ENCODE data around the gene IRF2.

IRF2 gene

DNA sequence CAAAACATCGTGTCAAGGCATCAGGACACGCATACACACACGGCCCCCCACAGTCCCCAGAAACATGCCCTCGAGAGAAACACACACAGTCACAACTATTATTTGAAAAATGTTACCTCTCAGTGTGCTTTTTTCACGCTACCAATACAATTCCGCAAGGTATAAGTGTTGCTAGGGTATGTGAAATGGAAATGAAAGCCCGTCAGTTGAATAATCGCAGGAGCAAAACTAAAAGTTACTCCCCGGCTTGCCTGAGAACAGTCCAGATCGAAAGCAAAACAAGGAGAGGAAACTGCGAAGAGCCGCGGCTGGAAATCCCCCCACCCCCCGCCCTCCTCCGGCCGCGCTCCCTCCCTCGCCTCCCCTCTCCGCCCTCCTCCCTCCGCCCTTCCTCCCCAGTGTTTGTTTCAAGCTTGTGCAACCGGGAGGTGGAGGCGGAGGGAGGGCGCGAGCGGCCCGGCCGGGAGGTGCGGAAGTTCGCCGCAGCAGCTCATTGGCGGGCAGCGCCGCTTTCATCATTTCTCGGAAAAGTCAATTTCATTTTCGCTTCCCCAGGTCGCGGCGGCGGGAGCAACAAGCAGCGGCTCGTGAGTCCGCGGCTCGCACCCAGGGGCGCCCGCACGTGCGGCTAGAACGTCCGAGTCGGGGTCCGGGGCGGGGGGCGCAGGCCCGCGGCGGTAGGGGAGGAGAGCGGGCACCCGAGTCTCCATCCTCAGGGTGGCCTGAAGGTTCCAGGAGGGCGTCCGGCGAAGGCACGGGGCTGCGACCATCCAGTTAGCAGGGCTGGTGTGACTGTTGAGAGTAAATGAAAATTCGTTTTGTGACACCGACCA is at the start of gene IRF2:
Gene IRF2, minus strand, starts transcription at position 288 of the 833 bp plus-strand sequence. CDS start 45,486 bp downstream, outside the sequence.
- H3K27me3 ChIP-seq (replicated peaks; ENCODE audit: insufficient read depth, low read length) = no peaks in the 10 kb centered on the region
- peaks cover 62% of the 10 kb centered on the region for H3K79me2 ChIP-seq (ENCODE audit: low read length)
- TF ChIP-seq EZH2 (optimal IDR thresholded peaks at IDR 0.05; ENCODE audit: low read depth, low read length) (no peak), CTCF (IDR thresholded peaks at IDR 0.05; ENCODE audit: low read length) (no peak), EZH2phosphoT487 (IDR thresholded peaks at IDR 0.05; ENCODE audit: low read length) (no peak)
- H3K9me2 ChIP-seq (replicated peaks; ENCODE audit: insufficient read depth, low read length) = no peaks in the 10 kb centered on the region
- peaks cover 21% of the 10 kb centered on the region for H3K4me1 ChIP-seq (ENCODE audit: low read length)
- H4K20me1 ChIP-seq (ENCODE audit: insufficient read depth, low read length) = no peaks in the 10 kb centered on the region
- H3K4me3 ChIP-seq (ENCODE audit: low read length) = peak within 1 kb of the TSS; percentile 95
- no peaks in the 10 kb centered on the region for H3K36me3 ChIP-seq (replicated peaks; ENCODE audit: insufficient read depth, low read length)
- peaks cover 48% of the 10 kb centered on the region for H3F3A ChIP-seq (ENCODE audit: insufficient read depth, low read length)
- 0 out of 2 replicates have a peak within 1 kb of the TSS, but pooled peaks have one; percentile 3 for H2AFZ ChIP-seq (ENCODE audit: low read length)
- peak; percentile 98 for DNase-seq
- H3K4me2 ChIP-seq (ENCODE audit: low read depth, low read length) = peak within 1 kb of the TSS; percentile 96
- H3K9ac ChIP-seq (ENCODE audit: low read length) = peak within 1 kb of the TSS; percentile 96
- H3K27ac ChIP-seq (ENCODE audit: low read length) = peak within 1 kb of the TSS; percentile 96
- H3K9me3 ChIP-seq (replicated peaks; ENCODE audit: insufficient read depth, low read length) = no peaks in the 10 kb centered on the region

- DNase-seq = no peak
- Histone ChIP-seq H3K27me3 (replicated peaks; ENCODE audit: insufficient read depth, low read length) (no peaks in the 10 kb centered on the region), H3K9ac (ENCODE audit: low read length) (no peak overlapping the region), H2AFZ (ENCODE audit: low read length) (no peak overlapping the region), H3K27ac (ENCODE audit: low read length) (no peak overlapping the region), H3K4me3 (ENCODE audit: low read length) (no peak overlapping the region), H4K20me1 (ENCODE audit: insufficient read depth, low read length) (no peaks in the 10 kb centered on the region), H3K4me1 (ENCODE audit: low read length) (peaks cover 5% of the 10 kb centered on the region; the same call in 1 of the 2 replicates), H3K36me3 (replicated peaks; ENCODE audit: insufficient read depth, low read length) (no peaks in the 10 kb centered on the region), H3K9me3 (replicated peaks; ENCODE audit: insufficient read depth, low read length) (no peaks in the 10 kb centered on the region), H3K4me2 (ENCODE audit: low read depth, low read length) (peak overlapping the region; percentile 15; the same call in 1 of the 2 replicates), H3F3A (ENCODE audit: insufficient read depth, low read length) (no peaks in the 10 kb centered on the region), H3K9me2 (replicated peaks; ENCODE audit: insufficient read depth, low read length) (no peaks in the 10 kb centered on the region), H3K79me2 (ENCODE audit: low read length) (no peaks in the 10 kb centered on the region)
- no peak for TF ChIP-seq EZH2 (optimal IDR thresholded peaks at IDR 0.05; ENCODE audit: low read depth, low read length)
- TF ChIP-seq EZH2phosphoT487 (IDR thresholded peaks at IDR 0.05; ENCODE audit: low read length) = no peak
- no peak for TF ChIP-seq CTCF (IDR thresholded peaks at IDR 0.05; ENCODE audit: low read length)
Measured at GRCh38 chr4:184515606-184516005, 41.3 kb upstream of the IRF2 start.

DNA sequence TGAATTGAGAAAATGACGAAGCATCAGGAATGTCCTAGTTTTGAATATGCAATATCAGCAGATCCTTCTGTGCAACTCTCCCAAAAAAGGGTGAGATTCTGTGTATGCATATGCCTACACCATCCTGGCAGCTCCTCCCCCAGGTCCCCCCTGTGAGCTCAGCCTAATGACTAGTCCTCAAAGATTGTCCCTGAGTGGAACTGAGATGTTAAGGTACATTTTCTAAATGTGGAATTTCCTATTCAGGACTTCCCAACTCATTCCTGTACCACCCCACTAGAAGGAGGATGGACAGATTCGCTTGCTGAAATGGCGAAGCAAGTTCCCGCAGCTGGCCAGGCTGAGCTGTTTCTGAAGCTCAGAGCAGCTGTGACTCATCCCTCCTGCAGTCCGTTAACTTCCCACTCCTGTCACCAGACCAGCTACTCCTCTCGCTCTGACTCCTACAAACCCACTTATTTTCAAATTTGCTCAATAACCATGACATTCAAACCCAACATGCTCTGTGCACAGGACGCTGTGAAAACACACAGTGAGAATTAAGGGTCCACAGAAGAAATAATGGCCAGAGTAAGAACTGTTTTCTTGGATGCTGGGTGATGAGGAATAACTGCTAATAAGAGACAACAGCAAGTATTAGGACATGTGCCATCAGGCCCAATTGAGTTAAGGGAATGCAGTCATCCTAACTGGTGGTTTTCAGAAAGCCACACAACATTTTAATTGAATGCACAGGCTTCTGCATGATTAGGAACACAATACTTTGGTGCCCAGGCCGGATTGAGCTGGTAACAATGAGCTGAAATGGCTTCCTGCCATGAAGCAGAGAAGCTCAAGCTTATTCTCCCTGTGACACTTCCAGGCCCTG is 40.0 kb upstream of the IRF2 start:
- Histone ChIP-seq H3K4me2 (ENCODE audit: low read depth, low read length) (no peak overlapping the region), H3K9ac (ENCODE audit: low read length) (no peak overlapping the region), H3F3A (ENCODE audit: insufficient read depth, low read length) (no peaks in the 10 kb centered on the region), H3K9me3 (replicated peaks; ENCODE audit: insufficient read depth, low read length) (no peaks in the 10 kb centered on the region), H2AFZ (ENCODE audit: low read length) (no peak overlapping the region), H3K9me2 (replicated peaks; ENCODE audit: insufficient read depth, low read length) (no peaks in the 10 kb centered on the region), H3K27ac (ENCODE audit: low read length) (no peak overlapping the region), H4K20me1 (ENCODE audit: insufficient read depth, low read length) (no peaks in the 10 kb centered on the region), H3K4me1 (ENCODE audit: low read length) (peaks cover 5% of the 10 kb centered on the region; the same call in 1 of the 2 replicates), H3K4me3 (ENCODE audit: low read length) (no peak overlapping the region), H3K79me2 (ENCODE audit: low read length) (no peaks in the 10 kb centered on the region), H3K27me3 (replicated peaks; ENCODE audit: insufficient read depth, low read length) (no peaks in the 10 kb centered on the region), H3K36me3 (replicated peaks; ENCODE audit: insufficient read depth, low read length) (no peaks in the 10 kb centered on the region)
- DNase-seq = no peak
- no peak for TF ChIP-seq EZH2 (optimal IDR thresholded peaks at IDR 0.05; ENCODE audit: low read depth, low read length)
- TF ChIP-seq EZH2phosphoT487 (IDR thresholded peaks at IDR 0.05; ENCODE audit: low read length) = no peak
- TF ChIP-seq CTCF (IDR thresholded peaks at IDR 0.05; ENCODE audit: low read length) = no peak
